SK-N-MC (cell line): ENCODE measurements around the gene GAGE13.

Source experiments
- EZH2 ChIP-seq: fragments of 200-600 bp; sonication (generic); IDR thresholded peaks from one replicate; pipeline ENCODE4 v1.6.1; 2017; ENCODE audit warnings: antibody characterized with exemption
- POLR2AphosphoS5 ChIP-seq: IDR thresholded peaks from 2 replicates; pipeline ENCODE4 v1.6.1; 2012; ENCODE audit warnings: mild to moderate bottlenecking, low read depth, low read length, borderline replicate concordance

GRCh38 chrX:49316085-49316484 is 15.3 kb upstream of the GAGE13 start:
- TF ChIP-seq EZH2: no peak
- TF ChIP-seq POLR2AphosphoS5: no peak
